Cortex of kidney (tissue), 1 donor: ENCODE measurements around the gene GNG2.

Experiments used
- DNase-seq: peaks from one replicate; lab custom pipeline; 2025; lab: John Stamatoyannopoulos, UW

GNG2 gene

DNA sequence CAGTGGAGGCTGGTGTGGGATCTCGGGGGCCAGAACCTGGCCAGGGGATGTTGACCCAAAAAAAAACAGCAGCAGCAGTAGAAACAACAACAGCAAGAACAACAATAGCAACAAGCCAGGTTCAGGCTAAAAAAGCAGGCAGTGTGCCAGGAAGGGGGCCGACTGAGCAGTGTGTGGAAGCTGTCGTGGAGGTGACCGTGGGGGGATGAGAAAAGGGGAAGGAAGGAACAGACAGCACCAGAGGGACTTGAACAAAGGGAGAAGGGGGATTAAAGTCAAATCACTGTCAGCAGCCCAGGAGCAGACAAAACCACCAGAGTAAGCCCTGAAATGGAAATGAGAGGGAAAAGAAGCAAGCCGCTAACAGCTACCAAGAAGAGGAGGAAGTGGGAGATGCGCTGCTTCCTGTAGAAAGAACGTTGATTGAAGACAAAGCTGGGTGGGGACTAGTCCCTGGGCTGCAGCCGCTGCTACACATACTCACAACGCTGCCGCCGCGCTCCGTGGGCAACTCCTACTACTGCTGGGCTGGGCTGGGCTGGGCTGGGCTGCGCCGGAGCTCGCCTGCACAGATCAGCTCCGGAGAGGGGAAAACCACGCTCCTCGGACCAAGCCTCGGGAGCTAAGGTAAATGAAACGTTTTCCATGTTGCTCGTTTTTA is at the start of gene GNG2:
TSS of gene GNG2 (plus strand) at position 449 of the 661 bp plus-strand sequence. CDS start 90,067 bp downstream, outside the sequence.
- DNase-seq = no peak

DNA sequence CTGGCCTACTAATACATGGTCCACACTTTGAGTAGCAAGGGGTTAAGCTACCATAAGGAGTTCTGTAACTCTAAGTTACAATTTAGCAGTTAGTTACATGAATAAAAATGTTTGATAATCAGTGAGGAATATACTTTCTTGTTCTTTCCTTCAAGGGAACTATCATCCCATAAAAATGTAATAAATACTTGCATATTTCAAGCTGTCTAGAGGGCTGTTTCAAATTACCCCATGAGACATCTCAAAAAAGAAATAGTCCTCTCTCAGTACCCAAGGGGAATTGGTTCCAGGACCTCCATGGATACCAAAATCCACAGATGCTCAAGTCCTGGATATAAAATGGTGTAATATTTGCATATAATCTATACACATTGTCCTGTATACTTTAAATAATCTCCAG is 48.7 kb upstream of the GNG2 start:
- no peak for DNase-seq

DNA sequence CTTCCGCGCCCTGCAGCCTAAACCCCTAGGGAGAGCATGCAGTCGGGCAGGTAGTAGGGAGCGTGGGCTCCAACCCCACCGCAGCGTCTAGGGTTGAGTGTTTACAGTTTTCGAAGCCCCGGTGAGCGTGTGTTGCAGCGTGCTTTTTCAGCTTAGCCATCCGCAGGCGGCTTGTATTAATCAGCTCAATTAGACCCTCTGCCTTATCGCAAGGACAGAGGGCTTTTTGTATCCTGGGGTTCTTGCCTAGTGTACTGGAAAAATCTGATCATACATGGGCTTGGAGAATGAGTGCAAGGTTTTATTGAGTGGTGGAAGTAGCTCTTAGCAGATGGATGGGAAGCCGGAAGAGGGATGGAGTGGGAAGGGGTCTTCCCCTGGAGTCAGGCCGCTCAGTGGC is 44.4 kb upstream of the GNG2 start:
- DNase-seq = no peak

DNA sequence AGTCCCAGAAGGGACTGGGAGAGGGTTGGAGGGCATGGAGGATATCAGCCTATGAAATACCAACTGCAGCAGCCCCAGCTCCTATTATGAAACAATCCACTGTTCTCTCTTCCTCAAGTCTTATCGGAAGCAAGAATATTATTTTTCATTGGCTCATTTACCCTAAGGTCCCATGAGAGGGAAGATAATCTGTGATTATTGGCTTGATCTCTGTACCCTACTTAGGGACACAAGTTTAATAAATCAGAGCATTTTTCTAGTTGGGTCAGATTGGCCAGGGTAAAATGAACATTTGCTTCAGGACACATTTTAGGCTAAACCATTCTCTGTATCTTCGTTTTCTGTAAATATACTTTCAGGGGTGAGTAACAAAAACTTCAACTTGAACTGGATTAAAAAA is 43.1 kb upstream of the GNG2 start:
- no peak for DNase-seq

DNA sequence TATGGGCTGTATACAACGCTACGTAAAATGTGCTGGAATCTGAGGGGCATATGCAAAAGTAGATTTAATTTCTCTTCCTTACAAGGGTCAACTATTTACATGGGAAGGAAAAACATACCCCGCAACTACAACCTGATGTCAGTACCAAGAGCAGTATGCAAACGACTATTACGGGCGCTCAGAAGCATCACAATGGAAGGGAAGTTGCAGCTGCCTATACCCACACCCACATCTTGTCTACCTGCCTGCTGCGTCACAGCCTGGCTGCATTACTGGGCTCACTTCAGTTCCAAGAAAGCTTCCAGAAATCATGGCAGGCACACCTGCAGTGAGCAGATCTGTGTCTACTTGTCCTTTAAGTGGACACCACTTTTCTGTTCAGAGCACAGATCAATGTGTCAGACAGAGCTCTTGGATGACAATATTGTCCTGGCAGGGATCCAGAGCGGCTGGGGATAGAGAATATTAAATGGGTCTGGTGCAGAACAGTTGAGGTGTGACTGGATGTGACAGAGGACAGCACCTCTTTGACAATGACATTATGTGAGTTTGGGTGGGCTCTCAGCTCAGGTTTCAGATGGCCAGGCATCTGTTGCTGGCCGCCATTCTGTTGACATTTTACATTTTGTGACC is 41.5 kb upstream of the GNG2 start:
- DNase-seq = no peak

DNA sequence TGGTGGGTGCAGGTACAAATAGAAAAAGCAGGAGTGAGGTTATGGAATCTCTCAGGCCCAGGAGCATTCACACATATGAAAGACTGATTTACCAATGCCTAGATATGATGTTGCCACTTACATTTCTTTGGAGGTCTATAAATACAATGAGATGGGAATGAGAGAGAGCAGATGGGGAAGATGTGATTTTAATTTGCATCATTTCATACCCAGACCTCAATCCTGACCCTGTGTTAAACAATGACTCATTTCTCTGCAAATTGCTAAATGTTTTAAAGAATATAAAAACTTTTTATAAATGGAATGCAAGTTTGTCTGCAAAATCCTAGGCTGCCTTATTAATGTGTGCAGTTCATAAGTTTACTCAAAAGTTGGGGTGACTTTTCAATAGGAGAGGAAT is 38.6 kb upstream of the GNG2 start:
- no peak for DNase-seq

DNA sequence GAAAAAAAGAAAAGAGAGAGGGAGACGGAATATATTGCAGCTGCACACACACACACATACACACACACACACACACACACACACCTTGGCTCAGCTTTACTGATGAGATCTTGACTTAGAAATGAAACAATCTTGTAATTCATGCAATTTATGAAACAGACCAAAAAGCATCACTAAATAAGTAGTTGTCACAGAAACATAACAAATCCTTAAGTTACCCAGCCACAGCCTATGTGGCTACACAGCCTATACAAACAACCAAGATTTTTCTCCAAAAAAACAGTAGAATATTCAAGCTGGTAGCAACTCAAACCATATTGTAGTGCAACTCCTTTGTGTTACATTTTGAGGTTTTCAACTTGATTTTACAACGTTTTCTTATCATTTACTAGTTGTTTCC is 37.9 kb upstream of the GNG2 start:
- no peak for DNase-seq

DNA sequence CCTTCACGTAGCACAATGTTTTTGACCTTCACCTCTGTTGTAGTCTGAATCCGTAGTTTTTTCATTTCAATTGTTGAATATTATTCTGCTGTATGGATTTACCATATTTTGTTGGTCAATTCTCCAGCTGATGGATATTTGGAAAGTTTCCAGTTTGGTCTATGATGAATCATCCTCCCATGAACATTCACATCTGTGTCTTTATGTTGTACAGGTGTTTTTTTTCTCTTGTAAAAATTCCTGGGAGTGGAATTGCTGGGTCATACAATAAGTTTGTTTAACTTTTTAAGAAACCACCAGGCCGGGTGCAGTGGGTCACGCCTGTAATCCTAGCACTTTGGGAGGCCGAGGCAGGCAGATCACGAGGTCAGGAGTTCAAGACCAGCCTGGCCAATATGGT is 36.7 kb upstream of the GNG2 start:
- DNase-seq = no peak

DNA sequence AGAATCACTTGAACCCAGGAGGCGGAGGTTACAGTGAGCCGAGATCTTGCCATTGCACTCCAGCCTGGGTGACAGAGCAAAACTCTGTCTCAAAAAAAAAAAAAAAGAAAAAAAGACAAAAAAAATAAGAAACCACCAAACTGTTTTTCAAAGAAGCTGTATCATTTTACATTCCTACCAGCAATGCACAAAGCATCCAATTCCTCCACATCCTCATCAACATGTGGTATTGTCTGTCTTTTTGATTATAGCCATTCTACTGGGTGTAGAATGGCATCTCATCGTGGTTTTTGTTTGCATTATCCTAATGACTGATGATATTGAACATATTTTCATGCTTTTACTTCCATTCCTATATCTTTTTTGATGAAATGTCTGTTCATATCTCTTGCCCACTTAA is 36.2 kb upstream of the GNG2 start:
- DNase-seq = no peak

DNA sequence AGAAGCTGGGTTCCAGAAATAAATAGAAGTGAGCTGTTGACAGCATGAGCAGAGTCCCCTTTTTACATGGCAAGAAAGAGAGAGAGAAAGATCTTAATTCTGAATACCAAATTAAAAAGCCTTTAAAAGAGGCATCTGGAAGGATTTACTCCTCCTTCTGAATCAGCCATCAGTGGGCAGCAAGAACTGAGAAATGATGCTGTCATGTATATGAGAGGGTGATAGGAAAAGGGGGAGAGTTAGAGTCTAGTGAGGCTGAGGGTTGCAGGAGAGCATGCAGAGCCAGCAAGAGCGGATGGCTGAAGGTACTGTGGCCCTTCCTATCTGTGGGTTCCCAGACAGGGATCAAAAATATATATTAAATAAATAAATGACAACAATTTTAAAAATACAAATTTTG is 34.5 kb upstream of the GNG2 start:
- no peak for DNase-seq

DNA sequence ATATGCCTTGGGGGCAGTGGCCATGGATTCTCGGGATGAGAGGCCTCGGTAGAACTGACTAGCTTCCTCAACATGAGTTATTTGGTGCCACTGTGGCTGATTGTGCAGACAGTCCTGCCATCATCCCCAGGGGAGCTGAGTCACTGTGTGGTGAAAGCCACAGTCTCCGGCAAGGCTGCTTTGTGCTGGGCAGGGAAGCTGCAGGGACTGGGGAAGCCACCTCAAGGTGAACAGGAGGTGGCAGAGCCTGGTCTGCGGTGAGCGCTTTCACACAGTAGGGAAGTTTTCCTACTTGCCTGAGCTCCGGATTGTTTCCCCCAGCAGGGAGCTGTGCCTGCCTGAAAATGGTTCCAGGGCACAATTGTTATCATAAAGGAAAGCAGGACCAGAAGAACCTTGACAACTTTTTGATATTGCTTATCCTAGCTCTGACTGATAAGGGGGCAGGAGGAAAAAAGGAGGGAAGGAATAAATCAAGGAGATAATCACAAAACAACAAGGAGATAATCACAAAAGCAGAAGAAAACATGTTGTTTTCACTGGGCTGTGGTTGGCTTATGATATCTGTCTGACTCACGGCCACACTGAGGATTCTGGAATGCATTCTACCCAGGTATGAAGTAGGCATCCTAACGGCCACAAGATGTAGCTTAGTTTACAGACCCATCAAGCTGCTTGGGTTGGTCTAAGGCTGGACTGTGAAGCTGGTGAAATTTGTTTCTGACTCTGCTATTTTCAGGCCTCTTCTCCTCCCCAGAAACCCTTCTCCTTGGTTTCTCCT is 32.2 kb upstream of the GNG2 start:
- no peak for DNase-seq

DNA sequence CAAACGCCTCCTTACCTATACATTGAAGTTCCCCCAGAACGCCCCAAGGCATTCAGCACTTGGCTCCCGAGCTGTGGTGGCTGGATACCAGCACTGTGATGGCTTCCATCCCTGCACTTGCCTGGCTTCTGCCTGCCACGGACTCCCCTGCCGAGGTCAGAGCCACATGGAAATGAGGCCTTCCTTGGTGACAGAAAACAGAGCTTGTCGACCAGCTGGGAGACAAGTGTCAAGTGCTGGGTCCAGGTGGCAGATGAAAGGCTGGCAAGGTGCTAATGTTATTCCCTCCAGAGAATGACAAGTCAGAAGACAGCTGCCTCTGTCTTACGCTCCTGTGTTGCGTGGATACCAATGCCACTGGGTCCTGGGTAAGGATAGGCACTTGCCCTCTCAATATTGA is 26.2 kb upstream of the GNG2 start:
- DNase-seq = no peak

DNA sequence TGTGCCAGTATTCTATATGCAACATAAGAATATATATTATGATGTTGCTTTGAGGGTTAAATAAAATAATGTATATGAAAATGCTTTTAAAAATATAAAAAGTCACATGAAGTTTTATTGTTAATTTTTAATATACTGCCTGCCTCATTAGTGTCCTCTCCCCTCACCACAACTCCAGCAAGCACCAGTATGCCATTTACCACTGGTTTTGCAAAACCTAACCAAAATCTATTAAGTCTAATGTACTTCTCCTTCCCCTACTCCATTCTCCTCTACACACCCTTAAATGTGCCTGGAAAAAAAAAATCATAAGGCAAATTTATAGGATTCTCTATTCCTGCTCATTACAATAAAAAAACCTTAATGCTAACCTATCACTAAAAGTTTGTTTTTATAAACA is 24.0 kb upstream of the GNG2 start:
- no peak for DNase-seq

DNA sequence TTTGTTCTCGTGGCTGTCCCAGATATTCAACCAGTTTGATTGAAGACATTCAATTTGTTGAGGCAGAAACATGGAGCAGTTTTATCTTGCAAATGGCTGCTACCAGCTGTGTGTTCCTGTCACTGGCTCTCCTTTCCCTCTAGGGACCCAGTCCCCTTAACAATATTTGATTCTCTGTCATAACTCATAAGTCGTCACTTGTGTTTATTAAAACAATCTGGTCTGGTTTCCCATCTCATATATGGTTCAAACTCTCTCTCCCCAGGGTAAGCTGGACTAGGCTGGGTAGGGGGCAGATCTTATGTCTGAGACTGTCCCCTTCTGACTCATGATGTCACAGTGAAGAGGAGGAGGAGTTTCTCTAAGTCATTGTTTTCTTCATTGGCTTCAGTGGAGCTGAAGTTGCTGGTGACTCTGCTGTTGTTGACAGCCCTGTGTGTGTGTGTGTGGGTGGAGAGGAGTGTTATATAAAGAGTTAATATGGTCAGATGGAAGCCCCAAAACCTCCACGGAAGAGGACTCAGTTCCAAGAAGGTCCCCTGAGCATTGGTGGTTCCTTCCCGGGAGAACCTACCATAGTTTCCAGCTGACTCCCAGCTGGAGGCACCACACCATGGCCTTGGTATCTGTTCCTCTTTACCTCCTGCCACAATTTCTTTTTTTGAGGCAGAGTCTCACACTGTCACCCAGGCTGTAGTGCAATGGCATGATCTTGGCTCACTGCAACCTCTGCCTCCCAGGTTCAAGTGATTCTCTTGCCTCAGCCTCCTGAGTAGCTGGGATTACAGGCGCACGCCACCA is 16.1 kb upstream of the GNG2 start:
- DNase-seq = no peak

DNA sequence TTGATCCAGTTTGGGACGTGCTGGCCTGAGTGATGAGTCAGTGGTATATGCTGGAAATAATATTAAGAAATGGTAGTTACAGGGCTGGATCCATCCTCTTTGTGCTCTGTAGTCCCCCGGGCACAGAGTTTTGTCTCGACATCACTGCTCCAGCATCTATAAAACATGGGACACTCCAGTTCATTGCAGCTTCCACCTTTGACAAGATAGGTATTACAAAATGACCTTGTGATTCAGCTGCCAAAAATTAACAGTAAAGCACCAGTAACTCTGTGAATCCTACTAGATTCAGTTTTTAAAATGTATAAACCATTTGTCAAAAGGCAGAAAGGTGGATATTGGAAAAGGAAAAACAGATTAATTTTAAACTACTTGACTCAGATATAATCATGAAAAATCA is 14.6 kb upstream of the GNG2 start:
- DNase-seq = no peak

DNA sequence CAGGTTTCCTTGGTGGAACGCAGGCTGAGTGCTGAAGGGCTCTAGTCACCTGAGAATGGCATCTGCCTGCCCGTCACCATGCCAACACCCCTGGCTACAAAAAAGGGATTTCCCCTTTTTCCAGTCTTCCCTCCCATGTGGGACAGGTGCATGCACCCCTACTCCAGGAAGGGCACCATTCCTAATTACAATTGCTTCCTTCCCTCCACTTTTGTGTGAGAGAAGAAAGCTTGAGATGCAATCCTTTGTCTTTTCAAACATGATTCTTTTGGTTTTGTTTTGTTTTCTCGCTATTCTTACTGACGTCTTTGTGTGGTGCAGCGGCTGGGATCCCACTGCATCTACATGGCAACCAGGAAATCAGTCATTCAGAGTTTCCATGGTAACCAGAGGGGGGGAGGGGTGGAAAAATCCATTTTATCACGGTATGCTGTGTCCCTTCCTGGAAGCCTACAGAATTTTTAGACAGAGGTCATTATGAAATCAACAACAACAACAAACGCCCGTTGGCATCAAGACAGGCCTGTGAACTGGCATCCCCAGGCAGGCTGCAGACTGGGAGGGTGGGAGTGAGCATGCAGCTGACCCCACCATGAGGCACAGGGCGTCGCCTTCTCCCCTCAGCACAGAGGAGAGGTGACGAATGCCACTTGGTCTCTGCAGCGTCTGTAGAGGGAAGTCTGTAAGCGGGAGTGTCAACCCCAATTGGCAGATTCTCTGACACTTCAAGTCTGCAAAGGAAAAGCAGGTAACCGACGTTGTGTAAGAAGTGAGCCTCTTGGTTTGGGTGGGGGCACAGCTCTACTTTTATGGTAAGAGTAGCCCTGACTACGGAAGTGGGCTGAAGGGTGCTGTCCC is 13.6 kb upstream of the GNG2 start:
- no peak for DNase-seq

DNA sequence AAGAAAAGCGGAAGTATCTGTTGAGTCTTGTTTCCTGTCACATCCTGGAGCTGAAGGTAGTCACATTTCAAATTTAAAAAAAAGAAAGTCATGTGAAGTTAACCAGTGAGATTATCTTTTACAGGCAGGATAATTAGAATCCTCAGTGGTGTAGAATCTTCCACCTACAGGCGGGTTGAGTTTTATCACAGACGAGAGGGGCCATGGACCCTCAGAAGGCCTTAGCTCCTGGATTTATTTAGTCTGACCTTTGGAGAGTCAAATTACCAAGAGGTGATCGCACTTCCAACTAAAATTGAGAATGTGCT is 13.0 kb upstream of the GNG2 start:
- DNase-seq = no peak

DNA sequence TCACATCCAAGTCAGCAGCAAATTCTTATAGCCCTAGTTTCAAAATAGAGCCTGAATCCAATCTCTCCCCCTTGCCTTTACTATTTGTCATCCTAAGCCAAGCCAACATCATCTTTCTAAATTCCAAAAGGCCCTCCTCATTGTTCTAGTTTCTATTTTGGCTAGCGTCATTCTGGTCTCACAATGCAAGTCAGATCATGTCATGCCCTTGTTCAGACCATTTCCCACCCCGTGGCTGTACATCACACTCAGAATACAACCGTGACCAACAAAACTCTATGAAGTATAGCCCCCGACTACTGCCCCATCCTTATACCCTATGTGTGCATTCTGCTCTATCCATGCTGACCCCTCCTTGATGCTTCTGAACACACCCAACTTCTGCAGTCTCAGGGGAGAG is 12.3 kb upstream of the GNG2 start:
- DNase-seq = no peak

DNA sequence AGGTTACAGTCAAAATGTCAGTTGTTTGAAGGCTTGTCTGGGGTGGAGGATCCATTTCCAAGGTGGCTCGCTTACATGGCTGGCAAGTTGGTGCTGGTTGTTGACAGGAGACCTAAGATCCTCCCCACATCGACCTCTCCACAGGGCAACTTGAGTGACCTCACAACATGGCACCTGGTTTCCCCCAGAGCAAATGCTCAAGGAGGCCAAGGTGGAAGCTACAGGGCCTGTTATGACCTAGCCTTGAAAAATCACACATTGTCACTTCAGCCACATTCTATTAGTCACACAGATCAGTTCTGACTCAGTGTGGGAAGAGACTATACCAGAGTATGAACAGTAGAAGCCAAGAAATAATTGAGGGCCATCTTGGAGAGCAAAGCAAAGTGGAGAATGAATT is 11.3 kb upstream of the GNG2 start:
- DNase-seq = no peak

DNA sequence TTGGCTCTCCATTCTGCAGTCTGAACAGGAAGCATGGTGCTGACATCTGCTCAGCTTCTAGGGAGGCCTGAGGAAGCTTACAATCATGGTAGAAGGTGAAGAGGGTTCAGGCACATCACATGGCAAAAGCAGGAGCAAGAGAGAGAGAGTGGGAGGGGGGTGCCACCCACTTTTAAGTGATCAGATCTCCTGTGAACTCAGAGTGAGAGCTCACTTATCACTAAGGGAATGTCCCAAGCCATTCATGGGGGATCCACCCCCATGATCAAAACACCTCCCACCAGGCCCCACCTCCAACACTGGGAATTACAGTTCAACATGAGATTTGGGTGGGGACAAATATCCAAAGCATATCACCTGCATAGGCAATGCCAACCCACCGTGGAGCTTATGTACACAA is 9.8 kb upstream of the GNG2 start:
- no peak for DNase-seq

DNA sequence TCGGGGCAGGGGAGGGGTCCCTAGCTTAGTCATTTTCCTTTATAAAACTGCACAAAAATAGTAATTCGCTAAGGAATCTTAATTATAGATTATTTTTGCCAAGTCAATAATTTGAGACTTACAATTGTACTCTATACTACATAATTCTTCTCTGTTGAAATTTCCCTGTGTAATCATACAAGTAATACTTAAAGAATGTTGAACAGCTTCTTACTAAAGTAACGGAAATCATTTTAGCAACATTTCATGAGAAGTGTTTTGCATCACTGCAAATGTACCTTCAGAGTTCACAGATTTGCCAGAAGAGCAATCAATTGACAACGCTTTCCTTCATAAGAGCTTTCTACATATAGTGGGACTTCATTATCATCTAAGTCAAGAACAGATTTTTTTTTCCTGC is 7.9 kb upstream of the GNG2 start:
- no peak for DNase-seq

DNA sequence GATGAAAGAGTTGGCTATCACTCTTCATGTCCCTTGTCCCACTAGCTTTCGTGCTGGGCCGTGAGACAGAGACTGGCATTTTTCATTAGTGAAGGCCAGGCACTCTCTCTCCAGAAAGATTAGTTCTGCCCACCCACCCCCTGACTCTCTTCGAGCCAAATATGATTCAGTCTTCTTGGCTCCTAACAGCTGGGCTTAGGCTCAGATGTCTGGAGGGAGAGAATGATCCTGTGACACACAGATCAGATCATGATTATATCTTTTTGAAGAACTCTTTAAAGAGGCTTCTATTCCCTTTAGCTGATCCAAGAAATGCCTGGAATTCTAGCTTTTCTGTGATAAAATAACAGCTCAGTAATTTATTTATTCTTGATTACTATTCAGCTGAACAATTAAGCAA is 5.2 kb upstream of the GNG2 start:
- DNase-seq = no peak
